Measurements from ENCODE around the gene ANXA11. TPM values are rescaled to one million over a fixed set of nuclear protein-coding genes. Genes with fewer than 3 reads are reported as not detected.

ANXA11 gene
- total and polyA plus RNA-seq, 2 of the 8 experiments (the other 6 are each of a cell fraction or from before 2014, with no cell fraction given): 40.5 to 84.9 TPM

- H3K79me2 ChIP-seq (ENCODE audit: control insufficient read depth in 1 of 2, insufficient read depth in 2 of 2, low read length in 2 of 2): no peaks in the 10 kb centered on the region
- no peak overlapping the region for H3K27ac ChIP-seq (ENCODE audit: low read depth, low read length)
- H3K27me3 ChIP-seq (replicated peaks in 1 of 4; ENCODE audit: control insufficient read depth in 3 of 4, extremely low read depth in 1 of 4, insufficient read depth in 3 of 4, low read length in 3 of 4): no peaks in the 10 kb centered on the region
- H2AFZ ChIP-seq (ENCODE audit: low read length): no peak overlapping the region
- H3K9me3 ChIP-seq (ENCODE audit: insufficient read depth in 2 of 2, low read depth in 1 of 2, low read length in 1 of 2): no peaks in the 10 kb centered on the region
- H3K79me1 ChIP-seq (ENCODE audit: low read depth, low read length): no peaks in the 10 kb centered on the region
- H2BK15ac ChIP-seq (ENCODE audit: low read length): no peak overlapping the region
- 73% methylated on average over 2 of the region's 2 CpGs; no CpG with 5 or more reads in 1 of the 2 experiments for WGBS, 2 experiments (ENCODE audit: extremely low coverage in 1 of 2, insufficient coverage in 1 of 2, insufficient read length in 1 of 2, insufficient replicate concordance in 2 of 2, low coverage in 1 of 2, low lambda C conversion rate in 2 of 2, missing lambda C conversion rate in 1 of 2)
- 0 out of 7 replicates have a peak, but pooled peaks cover 0 to 2% (median 0%) of the 10 kb centered on the region in 4 experiments for H3K4me1 ChIP-seq (replicated peaks in 1 of 4; ENCODE audit: control insufficient read depth in 3 of 4, insufficient read depth in 4 of 4, low read length in 3 of 4)
- no peak overlapping the region for H4K8ac ChIP-seq (ENCODE audit: extremely low read depth, insufficient read depth, low read length)
- no peak overlapping the region for H4K91ac ChIP-seq (replicated peaks; ENCODE audit: insufficient read length, low read length)
- H2BK120ac ChIP-seq (replicated peaks; ENCODE audit: low read depth, low read length): no peak overlapping the region
- no peaks in the 10 kb centered on the region for H3K36me3 ChIP-seq (ENCODE audit: control insufficient read depth in 2 of 4, insufficient read depth in 4 of 4, low read length in 3 of 4)
- H4K5ac ChIP-seq (ENCODE audit: insufficient read length, low read depth, low read length): no peak overlapping the region
- no peak for DNase-seq (ENCODE audit: low read depth in 1 of 2, low spot score in 2 of 2)
- no peak overlapping the region for H3K4ac ChIP-seq (replicated peaks; ENCODE audit: insufficient read length, low read depth, low read length)
- H2AK5ac ChIP-seq (ENCODE audit: low read depth, low read length): no peak overlapping the region
- no peak overlapping the region for H2BK20ac ChIP-seq (ENCODE audit: low read length)
- no peaks in the 10 kb centered on the region for H4K20me1 ChIP-seq (replicated peaks in 1 of 2; ENCODE audit: control insufficient read depth in 1 of 2, insufficient read depth in 2 of 2, low read length in 2 of 2)
- H3K56ac ChIP-seq (replicated peaks; ENCODE audit: insufficient read length, low read depth, low read length): no peak overlapping the region
- no peak overlapping the region for H3K9ac ChIP-seq (replicated peaks in 1 of 4; ENCODE audit: extremely low read depth in 1 of 4, low read depth in 3 of 4, low read length in 3 of 4)
- POLR2A ChIA-PET (ENCODE audit: partially characterized antibody): no interaction called here
- H3K18ac ChIP-seq (ENCODE audit: extremely low read depth, low read length): no peak overlapping the region
- no peak for FAIRE-seq
- no peak overlapping the region for H2BK12ac ChIP-seq (ENCODE audit: low read depth, low read length)
- CTCF ChIA-PET (ENCODE audit: partially characterized antibody): interaction anchor here (0.8 to 2.7 kb wide), 4 partner anchors 10 to 560 kb away, joined by 3 to 10 read pairs (median 6); partner anchors contain the start of gene PLAC9
- H3K23me2 ChIP-seq (ENCODE audit: low read depth, low read length): no peaks in the 10 kb centered on the region
- H3K4me3 ChIP-seq (ENCODE audit: extremely low read depth in 1 of 4, insufficient read depth in 2 of 4, low read depth in 3 of 4, low read length in 4 of 4): no peak overlapping the region
- no peak overlapping the region for H3K4me2 ChIP-seq (ENCODE audit: insufficient read depth in 1 of 2, low read depth in 2 of 2, low read length in 2 of 2)
- TF ChIP-seq RNF2 (IDR thresholded peaks at IDR 0.05; ENCODE audit: borderline replicate concordance, low read depth, low read length, missing control alignments, poor library complexity, severe bottlenecking) (no peak), CBX8 (IDR thresholded peaks at IDR 0.05; ENCODE audit: borderline replicate concordance, low read depth, low read length) (no peak), POLR2AphosphoS5 (IDR thresholded peaks at IDR 0.05; ENCODE audit: low read depth, low read length) (no peak), RBBP5 (IDR thresholded peaks at IDR 0.05; ENCODE audit: borderline replicate concordance, low read depth, low read length) (no peak), TAF7 (optimal IDR thresholded peaks at IDR 0.05; ENCODE audit: borderline replicate concordance, low read depth, low read length) (no peak), TBP (IDR thresholded peaks at IDR 0.05; ENCODE audit: low read depth, low read length) (no peak), JUN (IDR thresholded peaks at IDR 0.05; ENCODE audit: low read depth, low read length) (no peak), FOSL1 (IDR thresholded peaks at IDR 0.05; ENCODE audit: insufficient read depth, low read depth, low read length) (no peak), POU5F1 (IDR thresholded peaks at IDR 0.05; ENCODE audit: low read depth, low read length) (no peak), CTBP2 (IDR thresholded peaks at IDR 0.05; ENCODE audit: borderline replicate concordance, insufficient read depth, insufficient read length, low read length) (no peak), EGR1 (IDR thresholded peaks at IDR 0.05; ENCODE audit: borderline replicate concordance, low read depth, low read length) (no peak)
- H3K23ac ChIP-seq (ENCODE audit: insufficient read length): no peak overlapping the region
- no peak overlapping the region for H3K14ac ChIP-seq (ENCODE audit: insufficient read length)
- no peak overlapping the region for H2BK5ac ChIP-seq (ENCODE audit: low read depth, low read length)
These were observed 82.6 kb downstream of the ANXA11 start for GRCh38 chr10:80122746-80123145.
